ENCODE measurements around the gene CDH4. TPM values are rescaled to one million over a fixed set of nuclear protein-coding genes. Genes with fewer than 3 reads are reported as not detected.

The CDH4 gene
- total and polyA plus RNA-seq, 4 experiments from 2014 or later, result 0.39 to 1.1 (median 0.41) TPM; not detected in 1

GRCh38 chr20:61426352-61426751, 174.3 kb downstream of the CDH4 start:
- Histone ChIP-seq H3K4me3 (ENCODE audit: low read length in 2 of 2) (no peak overlapping the region), H3K36me3 (ENCODE audit: insufficient read depth, low read length) (no peaks in the 10 kb centered on the region), H3K27ac (ENCODE audit: low read depth, low read length) (no peak overlapping the region), H3K27me3 (ENCODE audit: insufficient read depth, low read length) (no peaks in the 10 kb centered on the region), H3K9me3 (ENCODE audit: control insufficient read depth in 1 of 2, low read length in 2 of 2) (no peaks in the 10 kb centered on the region), H3K4me1 (ENCODE audit: insufficient read depth, low read length) (no peaks in the 10 kb centered on the region)
- Mint-ChIP-seq H3K27ac (no peak overlapping the region), H3K4me1 (no peaks in the 10 kb centered on the region), H3K9me3 (no peaks in the 10 kb centered on the region), H3K27me3 (peaks cover 0 to 2% of the 10 kb centered on the region in 2 donors), H3K4me3 (no peak overlapping the region), H3K36me3 (no peaks in the 10 kb centered on the region)
- CTCF ChIA-PET (ENCODE audit: partially characterized antibody), result no interaction called here
- DNase-seq, result no peak
- intact Hi-C loops (cut with micrococcal nuclease), result no loop called here
- POLR2A ChIA-PET (ENCODE audit: partially characterized antibody), result no interaction called here

- Mint-ChIP-seq H3K27me3 (peaks cover 0 to 2% of the 10 kb centered on the region in 2 donors), H3K36me3 (no peaks in the 10 kb centered on the region), H3K27ac (no peak overlapping the region), H3K4me3 (no peak overlapping the region), H3K9me3 (peaks cover 0 to 7% (median 0%) of the 10 kb centered on the region in 8 donors), H3K4me1 (no peaks in the 10 kb centered on the region)
- CTCF ChIA-PET (ENCODE audit: partially characterized antibody), result no interaction called here
- intact Hi-C loops (cut with micrococcal nuclease), result no loop called here
- Histone ChIP-seq H3K4me3 (ENCODE audit: low read length in 2 of 2) (no peak overlapping the region), H3K4me1 (ENCODE audit: insufficient read depth, low read length) (no peaks in the 10 kb centered on the region), H3K27ac (ENCODE audit: low read depth, low read length) (no peak overlapping the region), H3K9me3 (ENCODE audit: control insufficient read depth in 1 of 2, low read length in 2 of 2) (no peaks in the 10 kb centered on the region), H3K27me3 (ENCODE audit: insufficient read depth, low read length) (no peaks in the 10 kb centered on the region), H3K36me3 (ENCODE audit: insufficient read depth, low read length) (no peaks in the 10 kb centered on the region)
- no peak for DNase-seq
- POLR2A ChIA-PET (ENCODE audit: partially characterized antibody), result no interaction called here
Observed at GRCh38 chr20:61429458-61430227, 177.6 kb downstream of the CDH4 start.

GRCh38 chr20:61430228-61430624, 178.2 kb downstream of the CDH4 start:
- intact Hi-C loops (cut with micrococcal nuclease), result no loop called here
- Mint-ChIP-seq H3K36me3 (no peaks in the 10 kb centered on the region), H3K4me1 (no peaks in the 10 kb centered on the region), H3K4me3 (no peak overlapping the region), H3K27me3 (peaks cover 0 to 2% of the 10 kb centered on the region in 2 donors), H3K9me3 (peaks cover 0 to 7% (median 0%) of the 10 kb centered on the region in 8 donors), H3K27ac (no peak overlapping the region)
- no peak for DNase-seq
- ChIA-PET CTCF (ENCODE audit: partially characterized antibody) (no interaction called here), POLR2A (ENCODE audit: partially characterized antibody) (no interaction called here)
- H3K27me3 ChIP-seq (ENCODE audit: insufficient read depth, low read length), result no peaks in the 10 kb centered on the region
- H3K27ac ChIP-seq (ENCODE audit: low read depth, low read length), result no peak overlapping the region
- no peaks in the 10 kb centered on the region for H3K36me3 ChIP-seq (ENCODE audit: insufficient read depth, low read length)
- H3K4me1 ChIP-seq (ENCODE audit: insufficient read depth, low read length), result no peaks in the 10 kb centered on the region
- H3K9me3 ChIP-seq (ENCODE audit: control insufficient read depth in 1 of 2, low read length in 2 of 2), result no peaks in the 10 kb centered on the region
- no peak overlapping the region for H3K4me3 ChIP-seq (ENCODE audit: low read length in 2 of 2)

DNA sequence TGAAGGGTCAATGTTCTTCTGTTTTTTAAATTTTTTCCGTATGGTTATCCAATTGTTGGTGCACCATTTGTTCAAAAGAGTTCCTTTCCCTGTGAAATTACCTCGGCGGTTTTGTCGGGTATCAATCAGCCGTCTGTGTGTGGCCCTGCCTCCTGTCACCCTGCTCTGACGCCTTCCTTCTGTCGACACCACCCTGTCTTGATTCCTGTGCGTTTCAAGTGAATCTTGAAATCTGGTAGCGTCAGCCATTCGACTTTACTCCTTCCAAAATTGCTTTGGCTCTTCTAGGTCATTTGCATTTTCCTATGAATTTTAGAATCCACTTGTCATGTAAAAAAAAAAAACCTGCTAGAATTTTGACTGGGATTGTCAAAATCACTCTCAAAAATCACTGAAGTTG, 181.1 kb downstream of the CDH4 start:
- H3K27me3 Mint-ChIP-seq, result peaks cover 7 to 8% of the 10 kb centered on the region in 2 donors
- H3K27me3 ChIP-seq (ENCODE audit: insufficient read depth, low read length), result no peaks in the 10 kb centered on the region
- no peak overlapping the region for H3K4me3 Mint-ChIP-seq
- no peak overlapping the region for H3K27ac ChIP-seq (ENCODE audit: low read depth, low read length)
- POLR2A ChIA-PET (ENCODE audit: partially characterized antibody), result no interaction called here
- H3K27ac Mint-ChIP-seq, result no peak overlapping the region
- no peaks in the 10 kb centered on the region for H3K4me1 ChIP-seq (ENCODE audit: insufficient read depth, low read length)
- H3K4me1 Mint-ChIP-seq, result no peaks in the 10 kb centered on the region
- no peaks in the 10 kb centered on the region for H3K36me3 ChIP-seq (ENCODE audit: insufficient read depth, low read length)
- no peaks in the 10 kb centered on the region for H3K9me3 ChIP-seq (ENCODE audit: control insufficient read depth in 1 of 2, low read length in 2 of 2)
- CTCF ChIA-PET (ENCODE audit: partially characterized antibody), result no interaction called here
- peaks cover 0 to 11% (median under 1%) of the 10 kb centered on the region in 8 donors for H3K9me3 Mint-ChIP-seq
- H3K36me3 Mint-ChIP-seq, result no peaks in the 10 kb centered on the region
- DNase-seq, result no peak
- no peak overlapping the region for H3K4me3 ChIP-seq (ENCODE audit: low read length in 2 of 2)
- intact Hi-C loops (cut with micrococcal nuclease), result no loop called here

GRCh38 chr20:61433816-61434215, 181.8 kb downstream of the CDH4 start:
- no peak for DNase-seq
- Mint-ChIP-seq H3K4me1 (no peaks in the 10 kb centered on the region), H3K4me3 (no peak overlapping the region), H3K27me3 (peaks cover 6 to 7% of the 10 kb centered on the region in 2 donors), H3K36me3 (no peaks in the 10 kb centered on the region), H3K9me3 (peaks cover 0 to 11% (median under 1%) of the 10 kb centered on the region in 8 donors), H3K27ac (no peak overlapping the region)
- POLR2A ChIA-PET (ENCODE audit: partially characterized antibody), result no interaction called here
- Histone ChIP-seq H3K36me3 (ENCODE audit: insufficient read depth, low read length) (no peaks in the 10 kb centered on the region), H3K9me3 (ENCODE audit: control insufficient read depth in 1 of 2, low read length in 2 of 2) (no peaks in the 10 kb centered on the region), H3K4me3 (ENCODE audit: low read length in 2 of 2) (no peak overlapping the region), H3K4me1 (ENCODE audit: insufficient read depth, low read length) (no peaks in the 10 kb centered on the region), H3K27me3 (ENCODE audit: insufficient read depth, low read length) (no peaks in the 10 kb centered on the region), H3K27ac (ENCODE audit: low read depth, low read length) (no peak overlapping the region)
- CTCF ChIA-PET (ENCODE audit: partially characterized antibody), result no interaction called here
- intact Hi-C loops (cut with micrococcal nuclease), result no loop called here

DNA sequence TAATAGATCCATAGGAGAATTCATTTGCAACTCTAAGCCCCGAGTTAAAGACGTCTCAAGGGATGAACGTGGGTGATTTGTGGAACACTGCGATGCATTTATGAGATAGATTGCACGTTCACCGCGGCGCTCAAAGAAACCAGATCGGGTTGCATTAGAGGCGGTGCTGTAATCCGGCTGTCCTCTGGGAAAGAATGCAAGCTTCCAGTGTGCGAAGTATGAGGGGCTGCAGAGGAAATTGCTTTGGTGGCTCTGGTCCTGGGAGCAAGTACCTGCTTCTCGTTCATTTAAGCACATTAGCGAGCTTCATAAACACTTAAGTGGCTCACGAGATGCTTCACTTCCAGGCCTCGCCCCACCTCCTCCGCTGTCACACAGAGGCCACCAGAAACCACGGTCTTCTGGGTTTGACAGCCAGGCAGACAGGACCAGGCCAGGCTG, 182.3 kb downstream of the CDH4 start:
- ChIA-PET POLR2A (ENCODE audit: partially characterized antibody) (no interaction called here), CTCF (ENCODE audit: partially characterized antibody) (no interaction called here)
- Histone ChIP-seq H3K36me3 (ENCODE audit: insufficient read depth, low read length) (no peaks in the 10 kb centered on the region), H3K27ac (ENCODE audit: low read depth, low read length) (no peak overlapping the region), H3K9me3 (ENCODE audit: control insufficient read depth in 1 of 2, low read length in 2 of 2) (no peaks in the 10 kb centered on the region), H3K4me3 (ENCODE audit: low read length in 2 of 2) (no peak overlapping the region), H3K4me1 (ENCODE audit: insufficient read depth, low read length) (no peaks in the 10 kb centered on the region), H3K27me3 (ENCODE audit: insufficient read depth, low read length) (no peaks in the 10 kb centered on the region)
- Mint-ChIP-seq H3K4me1 (no peaks in the 10 kb centered on the region), H3K9me3 (peaks cover 0 to 11% (median under 1%) of the 10 kb centered on the region in 8 donors), H3K4me3 (no peak overlapping the region), H3K27me3 (peaks cover 6 to 7% of the 10 kb centered on the region in 2 donors), H3K36me3 (no peaks in the 10 kb centered on the region), H3K27ac (no peak overlapping the region)
- intact Hi-C loops (cut with micrococcal nuclease), result no loop called here
- no peak for DNase-seq

DNA sequence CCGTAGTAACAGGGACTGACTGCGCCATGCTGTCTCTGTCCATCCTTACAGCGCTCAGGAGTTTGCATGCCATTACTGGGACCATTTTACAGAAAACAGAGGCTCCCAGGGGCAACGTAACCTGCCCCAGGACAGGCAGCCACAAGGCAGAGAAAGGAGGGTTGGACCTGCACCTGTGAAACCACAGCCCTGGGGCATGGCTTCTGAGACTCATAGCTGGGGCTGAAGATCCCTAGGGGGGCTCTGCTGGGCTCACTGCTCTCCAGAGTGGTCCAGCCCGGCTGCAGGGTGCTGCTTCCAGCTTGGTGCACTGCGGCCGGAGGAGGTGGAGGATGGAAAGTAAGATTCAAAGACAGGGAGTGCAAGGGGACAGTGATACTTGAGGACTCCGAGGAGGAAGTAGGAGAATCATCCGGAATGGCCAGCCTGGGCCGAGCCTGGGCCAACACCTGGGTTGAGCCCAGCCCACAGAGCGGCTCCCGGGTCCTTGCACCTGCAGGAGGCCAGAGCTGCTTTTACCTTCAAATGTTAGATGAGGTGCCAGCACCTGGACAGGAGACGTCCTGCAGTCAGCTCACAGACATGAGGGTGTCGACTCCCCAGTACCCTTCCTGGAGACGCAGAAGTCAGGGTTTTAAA, 183.2 kb downstream of the CDH4 start:
- H3K36me3 Mint-ChIP-seq, result no peaks in the 10 kb centered on the region
- no peak overlapping the region for H3K4me3 Mint-ChIP-seq

More for the DNA sequence above, 183.2 kb downstream of the CDH4 start:
- Histone ChIP-seq H3K36me3 (ENCODE audit: insufficient read depth, low read length) (no peaks in the 10 kb centered on the region), H3K9me3 (ENCODE audit: control insufficient read depth in 1 of 2, low read length in 2 of 2) (no peaks in the 10 kb centered on the region), H3K4me1 (ENCODE audit: insufficient read depth, low read length) (no peaks in the 10 kb centered on the region), H3K27ac (ENCODE audit: low read depth, low read length) (no peak overlapping the region), H3K4me3 (ENCODE audit: low read length in 2 of 2) (no peak overlapping the region), H3K27me3 (ENCODE audit: insufficient read depth, low read length) (no peaks in the 10 kb centered on the region)
- Mint-ChIP-seq H3K27me3 (peaks cover 6 to 7% of the 10 kb centered on the region in 2 donors), H3K27ac (no peak overlapping the region), H3K9me3 (peaks cover 0 to 11% (median under 1%) of the 10 kb centered on the region in 8 donors), H3K4me1 (no peaks in the 10 kb centered on the region)
- CTCF ChIA-PET (ENCODE audit: partially characterized antibody), result no interaction called here
- DNase-seq, result no peak
- POLR2A ChIA-PET (ENCODE audit: partially characterized antibody), result no interaction called here
- intact Hi-C loops (cut with micrococcal nuclease), result no loop called here
